GM18505 (cell line): ENCODE data around the gene ALPG.
"Not testable (repeated sequence)": the region's sequence is repeated elsewhere in the genome, so short reads cannot be mapped to it uniquely, and the experiment has no call there.

ENCODE experiments used
- ATAC-seq: cut with Tn5 transposase; IDR thresholded peaks from one replicate; pipeline ENCODE4 v1.9.1; 2021; ENCODE audit not compliant: unreplicated experiment
- POLR2A ChIP-seq: IDR thresholded peaks from 4 replicates; pipeline ENCODE4 v1.6.1; 2011; ENCODE audit warnings: borderline replicate concordance; ENCODE audit not compliant: insufficient read depth, insufficient read length; ENCODE audit errors: extremely low read depth

ALPG gene

GRCh38 chr2:232441147-232441651, 34.6 kb downstream of the ALPG start:
- no peak for ATAC-seq
- TF ChIP-seq POLR2A, result no peak

- not testable (repeated sequence) for ATAC-seq
Measured at GRCh38 chr2:232441922-232442321, 35.3 kb downstream of the ALPG start.

GRCh38 chr2:232442431-232442830, 35.8 kb downstream of the ALPG start:
- not testable (repeated sequence) for ATAC-seq

GRCh38 chr2:232443047-232443446, 36.4 kb downstream of the ALPG start:
- not testable (repeated sequence) for ATAC-seq

GRCh38 chr2:232443669-232444408, 37.2 kb downstream of the ALPG start:
- ATAC-seq, result not testable (repeated sequence)

GRCh38 chr2:232444409-232445148, 37.9 kb downstream of the ALPG start:
- no peak for TF ChIP-seq POLR2A
- ATAC-seq, result no peak

- ATAC-seq, result not testable (repeated sequence)
Measured at GRCh38 chr2:232445149-232445885, 38.7 kb downstream of the ALPG start.

- ATAC-seq, result not testable (repeated sequence)
Measured at GRCh38 chr2:232446266-232446777, 39.7 kb downstream of the ALPG start.

- no peak for TF ChIP-seq POLR2A
- no peak for ATAC-seq
Measured at GRCh38 chr2:232447091-232447620, 40.5 kb downstream of the ALPG start.

GRCh38 chr2:232447638-232448303, 41.1 kb downstream of the ALPG start:
- ATAC-seq, result no peak
- TF ChIP-seq POLR2A, result no peak

GRCh38 chr2:232448304-232448690, 41.7 kb downstream of the ALPG start:
- no peak for ATAC-seq
- TF ChIP-seq POLR2A, result no peak

GRCh38 chr2:232449964-232450363, 43.3 kb downstream of the ALPG start:
- ATAC-seq, result no peak
- TF ChIP-seq POLR2A, result no peak

- ATAC-seq, result not testable (repeated sequence)
Measured at GRCh38 chr2:232451645-232452044, 45.0 kb downstream of the ALPG start.

- no peak for TF ChIP-seq POLR2A
- no peak for ATAC-seq
Measured at GRCh38 chr2:232454630-232455029, 48.0 kb downstream of the ALPG start.
